Suprapubic skin (tissue), 4 donors: ENCODE data around the gene SUPT6H. TPM values are rescaled to one million over a fixed set of nuclear protein-coding genes. Genes with fewer than 3 reads are reported as not detected.

Source experiments
- DNase-seq, 2 donors: peaks; one replicate each; pipeline ENCODE4 v3.0.0-alpha.2; 2019; ENCODE audit warnings: low spot score in 2 of 2
- H3K27ac ChIP-seq: fragments of 200-600 bp; sonication (generic); one replicate; pipeline ENCODE4 v1.5.1; 2019
- H3K27me3 ChIP-seq: fragments of 200-600 bp; sonication (generic); one replicate; pipeline ENCODE4 v1.5.1; 2019
- H3K36me3 ChIP-seq: fragments of 200-600 bp; sonication (generic); one replicate; pipeline ENCODE4 v1.5.1; 2019
- H3K4me1 ChIP-seq: fragments of 200-600 bp; sonication (generic); one replicate; pipeline ENCODE4 v1.5.1; 2019
- H3K4me3 ChIP-seq: fragments of 200-600 bp; sonication (generic); one replicate; pipeline ENCODE4 v1.5.1; 2019; ENCODE audit warnings: mild to moderate bottlenecking
- H3K9me3 ChIP-seq: fragments of 200-600 bp; sonication (generic); one replicate; pipeline ENCODE4 v1.5.1; 2019
- EP300 ChIP-seq: sonication (generic); formaldehyde crosslinking; IDR thresholded peaks from one replicate; pipeline ENCODE4 v1.6.1; 2017; ENCODE audit warnings: antibody characterized with exemption
- POLR2A ChIP-seq, 2 donors: fragments of 450-650 bp; IDR thresholded peaks; one replicate each; pipeline ENCODE4 v1.6.1; 2017; ENCODE audit warnings: antibody characterized with exemption in 2 of 2, mild to moderate bottlenecking in 2 of 2, moderate library complexity in 2 of 2
- POLR2AphosphoS5 ChIP-seq, 3 donors: sonication (generic); formaldehyde crosslinking; IDR thresholded peaks; one replicate each; pipeline ENCODE4 v1.6.1; 2017; ENCODE audit warnings: antibody characterized with exemption in 3 of 3
- WGBS: methylation state at CpG from one replicate; pipeline ENCODE4 v1.1.5; 2018; 5-methylcytosine and 5-hydroxymethylcytosine counted together
- total RNA-seq, 4 donors: library from RNA; depleted of rRNA; stranded (reverse); fragments of >200 nt; gene quantifications; one replicate each; pipeline ENCODE4 v1.1.0, GENCODE V29; 2016
- TF ChIP-seq, protein P1 (sequence below), 2 donors: fragments of 200-600 bp in 1 of 2; fragments of 450-650 bp in 1 of 2; sonication (generic) in 1 of 2; IDR thresholded peaks; one replicate each; pipeline ENCODE4 v1.5.1; 2016 to 2019; ENCODE audit warnings: antibody characterized with exemption in 2 of 2, mild to moderate bottlenecking in 1 of 2, moderate library complexity in 1 of 2

SUPT6H gene
- total RNA-seq, 4 donors from 2014 or later = 41.1 to 123 (median 57.2) TPM

- no peak for DNase-seq
- 69% methylated on average over 5 of the region's 5 CpGs for WGBS
- H3K27ac ChIP-seq = no peak overlapping the region
- no peaks in the 10 kb centered on the region for H3K27me3 ChIP-seq
- H3K4me3 ChIP-seq = no peak overlapping the region
- TF ChIP-seq POLR2A (IDR thresholded peaks at IDR 0.05) = no peak
- TF ChIP-seq EP300 = no peak
- TF ChIP-seq, protein P1, sequence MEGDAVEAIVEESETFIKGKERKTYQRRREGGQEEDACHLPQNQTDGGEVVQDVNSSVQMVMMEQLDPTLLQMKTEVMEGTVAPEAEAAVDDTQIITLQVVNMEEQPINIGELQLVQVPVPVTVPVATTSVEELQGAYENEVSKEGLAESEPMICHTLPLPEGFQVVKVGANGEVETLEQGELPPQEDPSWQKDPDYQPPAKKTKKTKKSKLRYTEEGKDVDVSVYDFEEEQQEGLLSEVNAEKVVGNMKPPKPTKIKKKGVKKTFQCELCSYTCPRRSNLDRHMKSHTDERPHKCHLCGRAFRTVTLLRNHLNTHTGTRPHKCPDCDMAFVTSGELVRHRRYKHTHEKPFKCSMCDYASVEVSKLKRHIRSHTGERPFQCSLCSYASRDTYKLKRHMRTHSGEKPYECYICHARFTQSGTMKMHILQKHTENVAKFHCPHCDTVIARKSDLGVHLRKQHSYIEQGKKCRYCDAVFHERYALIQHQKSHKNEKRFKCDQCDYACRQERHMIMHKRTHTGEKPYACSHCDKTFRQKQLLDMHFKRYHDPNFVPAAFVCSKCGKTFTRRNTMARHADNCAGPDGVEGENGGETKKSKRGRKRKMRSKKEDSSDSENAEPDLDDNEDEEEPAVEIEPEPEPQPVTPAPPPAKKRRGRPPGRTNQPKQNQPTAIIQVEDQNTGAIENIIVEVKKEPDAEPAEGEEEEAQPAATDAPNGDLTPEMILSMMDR (IDR thresholded peaks at IDR 0.05) = no peak
- no peak for TF ChIP-seq POLR2AphosphoS5 (IDR thresholded peaks at IDR 0.05)
- H3K9me3 ChIP-seq = no peaks in the 10 kb centered on the region
- H3K36me3 ChIP-seq = peaks cover 51% of the 10 kb centered on the region
- peaks cover 5% of the 10 kb centered on the region for H3K4me1 ChIP-seq
These were observed 43.2 kb downstream of the SUPT6H start for GRCh38 chr17:28705074-28705659.

DNA sequence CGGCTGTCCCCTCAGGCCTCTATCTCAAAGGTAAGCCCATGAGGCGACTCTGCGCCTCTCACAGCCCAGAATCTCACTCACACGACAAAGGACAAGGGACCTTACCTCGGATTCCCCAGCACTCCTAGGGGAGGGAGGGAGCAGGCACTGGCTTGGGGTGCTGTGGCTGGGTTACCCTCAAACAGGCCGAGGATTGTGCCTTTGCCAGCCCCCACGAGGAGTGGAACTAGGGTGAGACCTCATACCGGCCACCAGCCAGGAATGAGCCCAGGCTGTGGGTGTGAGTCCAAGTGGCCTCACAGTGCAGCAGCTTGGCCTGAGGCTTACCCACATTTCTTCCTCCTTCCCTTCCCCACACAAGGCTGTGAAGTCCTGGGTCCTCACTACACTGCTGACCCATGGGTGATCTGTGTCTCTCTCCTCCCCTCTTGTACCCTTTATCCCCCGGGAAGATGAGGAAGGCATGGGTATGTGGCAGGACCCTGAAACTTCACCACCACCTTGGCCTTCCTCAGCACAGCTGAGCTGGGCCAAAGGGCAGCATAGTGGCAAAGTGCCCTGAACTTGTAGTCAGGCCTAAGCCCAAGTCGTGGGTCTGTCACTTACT, 43.8 kb downstream of the SUPT6H start:
- H3K9me3 ChIP-seq = no peaks in the 10 kb centered on the region
- WGBS = 83% methylated on average over 2 of the region's 10 CpGs

GRCh38 chr17:28706471-28707338, 44.7 kb downstream of the SUPT6H start:
- Histone ChIP-seq H3K4me3 (no peak overlapping the region), H3K36me3 (peaks cover 36% of the 10 kb centered on the region), H3K9me3 (no peaks in the 10 kb centered on the region), H3K27me3 (no peaks in the 10 kb centered on the region), H3K4me1 (peaks cover 15% of the 10 kb centered on the region), H3K27ac (no peak overlapping the region)
- DNase-seq = no peak
- no peak for TF ChIP-seq POLR2A (IDR thresholded peaks at IDR 0.05)
- TF ChIP-seq EP300 = no peak
- TF ChIP-seq, protein P1 (IDR thresholded peaks at IDR 0.05) = no peak
- no peak for TF ChIP-seq POLR2AphosphoS5 (IDR thresholded peaks at IDR 0.05)
- 73% methylated on average over 5 of the region's 7 CpGs for WGBS

More for the DNA sequence above, 43.8 kb downstream of the SUPT6H start:
- DNase-seq = no peak
- no peaks in the 10 kb centered on the region for H3K27me3 ChIP-seq
- TF ChIP-seq EP300 (no peak), POLR2A (IDR thresholded peaks at IDR 0.05) (no peak), POLR2AphosphoS5 (IDR thresholded peaks at IDR 0.05) (no peak)
- TF ChIP-seq, protein P1 (IDR thresholded peaks at IDR 0.05) = no peak
- H3K4me1 ChIP-seq = peaks cover 11% of the 10 kb centered on the region
- no peak overlapping the region for H3K4me3 ChIP-seq
- peaks cover 44% of the 10 kb centered on the region for H3K36me3 ChIP-seq
- H3K27ac ChIP-seq = no peak overlapping the region

GRCh38 chr17:28707339-28707720, 45.3 kb downstream of the SUPT6H start:
- DNase-seq = no peak
- H3K36me3 ChIP-seq = peaks cover 29% of the 10 kb centered on the region
- H3K9me3 ChIP-seq = no peaks in the 10 kb centered on the region
- 84% methylated on average over 2 of the region's 2 CpGs for WGBS
- TF ChIP-seq POLR2AphosphoS5 (IDR thresholded peaks at IDR 0.05) (no peak), POLR2A (IDR thresholded peaks at IDR 0.05) (no peak), EP300 (no peak)
- TF ChIP-seq, protein P1 (IDR thresholded peaks at IDR 0.05) = no peak
- H3K27ac ChIP-seq = no peak overlapping the region
- peaks cover 21% of the 10 kb centered on the region for H3K4me1 ChIP-seq
- no peak overlapping the region for H3K4me3 ChIP-seq
- H3K27me3 ChIP-seq = no peaks in the 10 kb centered on the region
